Sigmoid colon (tissue), 7 donors: ENCODE measurements around the gene PDCD11. TPM values are rescaled to one million over a fixed set of nuclear protein-coding genes. Genes with fewer than 3 reads are reported as not detected.

ENCODE experiments used
- DNase-seq: peaks from one replicate; pipeline ENCODE4 v3.0.0-alpha.2; 2019
- H3K27ac ChIP-seq, 4 donors: fragments of 200-600 bp; sonication (generic); one replicate each; pipeline ENCODE4 v1.5.1; 2016 to 2019; ENCODE audit warnings: mild to moderate bottlenecking in 1 of 4
- H3K27me3 ChIP-seq, 3 donors: fragments of 200-600 bp; sonication (generic); one replicate each; pipeline ENCODE4 v1.5.1; 2019; ENCODE audit warnings: mild to moderate bottlenecking in 1 of 3
- H3K36me3 ChIP-seq, 4 donors: fragments of 200-600 bp; sonication (generic); one replicate each; pipeline ENCODE4 v1.5.1; 2016 to 2019
- H3K4me1 ChIP-seq, 4 donors: fragments of 200-600 bp; sonication (generic); one replicate each; pipeline ENCODE4 v1.5.1; 2017 to 2019
- H3K4me3 ChIP-seq, 4 donors: fragments of 200-600 bp; sonication (generic); one replicate each; pipeline ENCODE4 v1.5.1; 2017 to 2019; ENCODE audit warnings: mild to moderate bottlenecking in 2 of 4, moderate library complexity in 1 of 4
- H3K9me3 ChIP-seq, 4 donors: fragments of 200-600 bp in 3 of 4; sonication (generic) in 3 of 4; one replicate each; pipeline versions ENCODE4 v1.5.1 to v1.6.1; 2013 to 2019
- EP300 ChIP-seq, 4 donors: sonication (generic); formaldehyde crosslinking; IDR thresholded peaks; one replicate each; pipeline ENCODE4 v1.6.1; 2017; ENCODE audit warnings: antibody characterized with exemption in 4 of 4
- POLR2A ChIP-seq, 2 donors: fragments of 450-650 bp; IDR thresholded peaks; one replicate each; pipeline ENCODE4 v1.6.1; 2016; ENCODE audit warnings: antibody characterized with exemption in 2 of 2, mild to moderate bottlenecking in 2 of 2, moderate library complexity in 2 of 2
- POLR2AphosphoS5 ChIP-seq, 4 donors: sonication (generic); formaldehyde crosslinking; IDR thresholded peaks; one replicate each; pipeline ENCODE4 v1.6.1; 2017; ENCODE audit warnings: antibody characterized with exemption in 4 of 4
- WGBS, 2 donors: extraction: QIAGEN DNeasy Blood & Tissue Kit; methylation state at CpG; one replicate each; pipeline ENCODE4 v1.1.7; 2013; 5-methylcytosine and 5-hydroxymethylcytosine counted together
- intact Hi-C: fragments of 100-400 bp; cut with DNase I; formaldehyde crosslinking; loops from one replicate; pipeline ENCODE4 v1.15.1; 2023
- polyA plus RNA-seq, 3 donors: library from polyadenylated mRNA; stranded (reverse); fragments of 200-250 nt; gene quantifications; one replicate each; pipeline ENCODE4 v1.2.3, GENCODE V29; 2013
- total RNA-seq, 4 donors: library from RNA; depleted of rRNA; stranded (reverse); fragments of >200 nt; gene quantifications; one replicate each; pipeline ENCODE4 v1.1.0, GENCODE V29; 2016
- TF ChIP-seq, protein P1 (sequence below), 4 experiments: fragments of 450-650 bp in 3 of 4; fragments of 200-600 bp in 1 of 4; IDR thresholded peaks; one replicate each; pipeline ENCODE4 v1.5.1; 2016 to 2019; ENCODE audit warnings: antibody characterized with exemption in 4 of 4, mild to moderate bottlenecking in 3 of 4, moderate library complexity in 2 of 4
- donor health status: healthy with polysubstance abuse.
- donor health status: Bipolar disorder and iron deficiency.
- donor health status: healthy.

Gene PDCD11
- total and polyA plus RNA-seq, 7 donors: 3.2 to 24.0 (median 11.8) TPM

DNA sequence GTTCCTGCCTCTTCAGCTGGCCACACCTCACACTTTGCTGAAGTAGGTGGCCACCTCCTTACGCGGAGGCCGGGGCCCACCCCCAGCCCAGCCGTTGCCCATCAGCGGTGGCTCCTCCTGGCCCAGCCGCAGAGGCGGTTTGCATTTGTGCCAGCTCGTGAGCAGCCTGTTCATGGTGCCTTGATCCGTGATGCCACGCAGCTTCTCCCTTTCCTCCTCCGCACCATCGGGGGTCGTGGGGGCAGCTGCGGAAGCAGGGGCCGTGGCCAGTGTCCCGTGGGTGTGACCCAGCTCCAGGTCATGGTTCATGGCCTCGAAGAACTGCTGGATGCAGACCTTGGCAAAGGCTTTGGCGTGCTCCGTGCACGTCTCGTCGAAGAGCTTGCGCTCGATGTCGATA is 58.8 kb downstream of the PDCD11 start:
- TF ChIP-seq POLR2A (IDR thresholded peaks at IDR 0.05): no peak
- no peak for TF ChIP-seq EP300 (IDR thresholded peaks at IDR 0.05)
- TF ChIP-seq, protein P1, sequence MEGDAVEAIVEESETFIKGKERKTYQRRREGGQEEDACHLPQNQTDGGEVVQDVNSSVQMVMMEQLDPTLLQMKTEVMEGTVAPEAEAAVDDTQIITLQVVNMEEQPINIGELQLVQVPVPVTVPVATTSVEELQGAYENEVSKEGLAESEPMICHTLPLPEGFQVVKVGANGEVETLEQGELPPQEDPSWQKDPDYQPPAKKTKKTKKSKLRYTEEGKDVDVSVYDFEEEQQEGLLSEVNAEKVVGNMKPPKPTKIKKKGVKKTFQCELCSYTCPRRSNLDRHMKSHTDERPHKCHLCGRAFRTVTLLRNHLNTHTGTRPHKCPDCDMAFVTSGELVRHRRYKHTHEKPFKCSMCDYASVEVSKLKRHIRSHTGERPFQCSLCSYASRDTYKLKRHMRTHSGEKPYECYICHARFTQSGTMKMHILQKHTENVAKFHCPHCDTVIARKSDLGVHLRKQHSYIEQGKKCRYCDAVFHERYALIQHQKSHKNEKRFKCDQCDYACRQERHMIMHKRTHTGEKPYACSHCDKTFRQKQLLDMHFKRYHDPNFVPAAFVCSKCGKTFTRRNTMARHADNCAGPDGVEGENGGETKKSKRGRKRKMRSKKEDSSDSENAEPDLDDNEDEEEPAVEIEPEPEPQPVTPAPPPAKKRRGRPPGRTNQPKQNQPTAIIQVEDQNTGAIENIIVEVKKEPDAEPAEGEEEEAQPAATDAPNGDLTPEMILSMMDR (IDR thresholded peaks at IDR 0.05): no peak
- TF ChIP-seq POLR2AphosphoS5 (IDR thresholded peaks at IDR 0.05): no peak
- no peak for DNase-seq
- Histone ChIP-seq H3K36me3 (no peaks in the 10 kb centered on the region), H3K27ac (no peak overlapping the region), H3K4me1 (peaks cover 0 to 25% (median 18%) of the 10 kb centered on the region in 4 donors), H3K27me3 (no peaks in the 10 kb centered on the region), H3K4me3 (no peak overlapping the region), H3K9me3 (no peaks in the 10 kb centered on the region)
- intact Hi-C loops: no loop called here
- WGBS, 2 donors: 83 to 89% methylated on average over 25 of the region's 25 CpGs

DNA sequence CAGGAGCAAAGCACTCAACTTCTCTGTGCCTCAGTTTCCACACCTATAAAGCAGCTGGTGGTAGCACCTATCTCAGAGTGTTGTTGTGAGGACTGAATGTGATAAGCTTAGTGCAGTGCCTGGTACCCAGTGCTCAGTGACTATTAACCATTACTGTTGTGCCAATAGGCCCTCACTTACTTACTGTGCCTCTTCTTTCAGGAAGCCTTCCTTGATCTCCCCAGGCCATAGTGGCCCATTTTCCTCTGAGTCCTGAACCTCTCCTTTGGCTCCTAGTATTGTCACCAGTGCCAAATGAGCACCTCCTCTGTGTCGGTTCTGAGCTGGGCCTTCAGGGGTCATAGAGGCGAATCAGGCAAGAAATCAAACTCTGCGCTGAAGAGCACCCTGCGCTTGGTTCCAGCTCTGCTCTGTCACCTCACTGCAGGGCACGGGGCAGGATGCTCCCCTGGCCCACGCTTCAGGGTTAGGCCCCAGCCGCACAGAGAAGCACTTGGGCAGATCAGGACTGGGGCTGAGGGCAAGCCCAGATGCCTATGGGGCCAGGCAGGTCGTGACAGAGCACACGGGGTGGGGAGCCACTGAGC is 59.7 kb downstream of the PDCD11 start:
- no peak for DNase-seq
- WGBS, 2 donors: 91 to 92% methylated on average over 9 of the region's 9 CpGs
- TF ChIP-seq POLR2A (IDR thresholded peaks at IDR 0.05) (no peak), POLR2AphosphoS5 (IDR thresholded peaks at IDR 0.05) (no peak), EP300 (IDR thresholded peaks at IDR 0.05) (no peak)
- TF ChIP-seq, protein P1 (IDR thresholded peaks at IDR 0.05): no peak
- no peak overlapping the region for H3K27ac ChIP-seq
- no peaks in the 10 kb centered on the region for H3K27me3 ChIP-seq
- H3K36me3 ChIP-seq: no peaks in the 10 kb centered on the region
- no peak overlapping the region for H3K4me3 ChIP-seq
- peaks cover 0 to 16% (median 14%) of the 10 kb centered on the region in 4 donors for H3K4me1 ChIP-seq
- intact Hi-C loops: no loop called here
- H3K9me3 ChIP-seq: no peaks in the 10 kb centered on the region

DNA sequence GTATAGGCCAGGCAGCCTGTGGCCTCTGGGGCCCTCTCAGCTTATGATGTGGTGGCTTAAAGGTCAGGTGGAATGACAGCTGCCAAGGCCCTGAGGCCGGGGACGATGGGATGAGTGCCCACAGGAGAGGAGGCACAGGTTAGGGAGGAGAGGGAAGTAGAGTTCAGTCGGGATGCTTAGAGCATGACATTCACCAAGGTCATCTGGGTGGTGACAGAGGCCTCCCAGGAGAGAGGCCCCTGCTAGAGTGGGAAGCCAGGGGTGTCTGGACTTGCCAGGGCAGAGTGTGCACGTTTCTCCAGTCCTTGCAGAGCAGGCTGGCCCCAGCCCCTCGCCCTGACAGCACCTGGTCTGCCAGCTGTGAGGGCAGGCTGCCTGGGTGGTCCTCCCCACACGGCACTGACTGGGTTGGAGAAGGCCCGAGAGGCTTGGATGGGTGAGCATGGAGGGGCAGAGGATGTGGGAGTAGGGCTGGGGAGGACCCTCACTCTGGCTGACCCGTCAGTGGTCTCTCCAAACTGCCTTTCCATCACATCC is 60.8 kb downstream of the PDCD11 start:
- Histone ChIP-seq H3K36me3 (no peaks in the 10 kb centered on the region), H3K27me3 (no peaks in the 10 kb centered on the region), H3K4me1 (peaks cover 0 to 9% (median 6%) of the 10 kb centered on the region in 4 donors), H3K27ac (no peak overlapping the region), H3K9me3 (no peaks in the 10 kb centered on the region), H3K4me3 (no peak overlapping the region)
- TF ChIP-seq EP300 (IDR thresholded peaks at IDR 0.05) (no peak), POLR2A (IDR thresholded peaks at IDR 0.05) (no peak), POLR2AphosphoS5 (IDR thresholded peaks at IDR 0.05) (no peak)
- TF ChIP-seq, protein P1 (IDR thresholded peaks at IDR 0.05): no peak
- 83 to 86% methylated on average over 8 of the region's 8 CpGs for WGBS, 2 donors
- DNase-seq: no peak
- intact Hi-C loops: no loop called here

DNA sequence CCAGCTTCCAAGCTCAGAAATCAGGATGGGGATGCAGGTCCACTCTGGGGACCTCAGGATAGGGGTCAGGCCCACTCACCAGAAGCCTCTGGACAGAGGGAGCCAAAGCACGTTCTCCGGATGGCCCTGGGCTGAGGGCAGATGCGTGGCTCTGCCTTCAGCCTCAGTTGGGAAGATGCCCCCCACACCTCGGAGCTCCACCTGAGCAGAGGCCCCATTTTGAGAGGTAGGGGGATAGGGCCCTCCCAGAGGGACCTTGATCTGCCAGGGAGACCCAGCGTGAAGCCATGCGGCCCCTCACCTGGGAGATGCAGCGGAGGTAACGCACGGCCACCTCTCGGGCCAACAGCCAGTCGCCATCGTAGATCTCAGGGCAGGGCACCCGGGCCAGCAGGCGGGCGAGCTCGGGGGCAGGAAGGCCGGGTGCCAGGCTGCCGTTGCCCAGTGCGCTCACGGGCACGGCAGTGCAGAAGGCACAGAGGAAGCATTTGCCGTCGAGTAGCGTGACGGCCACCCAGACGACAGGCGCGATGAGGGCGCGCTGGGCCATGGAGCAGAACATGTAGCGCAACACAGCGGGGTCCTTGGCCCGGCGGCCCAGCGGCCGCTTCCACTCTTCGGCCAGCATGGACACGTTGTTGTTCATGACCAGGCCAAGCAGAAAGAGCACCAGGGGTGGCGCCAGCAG is 61.6 kb downstream of the PDCD11 start:
- no peak for DNase-seq
- Histone ChIP-seq H3K4me3 (no peak overlapping the region), H3K36me3 (no peaks in the 10 kb centered on the region), H3K9me3 (no peaks in the 10 kb centered on the region), H3K27ac (no peak overlapping the region), H3K27me3 (no peaks in the 10 kb centered on the region), H3K4me1 (peaks cover 0 to 1% (median 0%) of the 10 kb centered on the region in 4 donors)
- 96 to 97% methylated on average over 39 of the region's 39 CpGs for WGBS, 2 donors
- TF ChIP-seq EP300 (IDR thresholded peaks at IDR 0.05) (no peak), POLR2AphosphoS5 (IDR thresholded peaks at IDR 0.05) (no peak), POLR2A (IDR thresholded peaks at IDR 0.05) (no peak)
- TF ChIP-seq, protein P1 (IDR thresholded peaks at IDR 0.05): no peak
- intact Hi-C loops: no loop called here
